Neural progenitor cell (in vitro differentiated cells): ENCODE data around the gene PLCB1. TPM values are rescaled to one million over a fixed set of nuclear protein-coding genes. Genes with fewer than 3 reads are reported as not detected.

Experiments
- DNase-seq: peaks from one replicate; pipeline ENCODE4 v3.0.0-alpha.2; 2016; ENCODE audit warnings: low spot score
- H2AFZ ChIP-seq: fragments of 200-600 bp; sonication (generic); replicated peaks from 2 replicates; pipeline ENCODE4 v1.6.1; 2016; ENCODE audit warnings: antibody characterized with exemption
- H3F3A ChIP-seq: fragments of 200-600 bp; sonication (generic); 2 replicates; pipeline ENCODE4 v1.6.1; 2016; ENCODE audit warnings: antibody characterized with exemption, low read depth
- H3K27ac ChIP-seq: fragments of 200-600 bp; sonication (generic); 2 replicates; pipeline ENCODE4 v1.5.1; 2016; ENCODE audit warnings: mild to moderate bottlenecking
- H3K27me3 ChIP-seq: fragments of 200-600 bp; sonication (generic); 2 replicates; pipeline ENCODE4 v1.6.1; 2016; ENCODE audit warnings: mild to moderate bottlenecking, moderate library complexity
- H3K36me3 ChIP-seq: fragments of 200-600 bp; sonication (generic); 2 replicates; pipeline ENCODE4 v1.5.1; 2016
- H3K4me1 ChIP-seq: fragments of 200-600 bp; sonication (generic); 2 replicates; pipeline ENCODE4 v1.6.1; 2016; ENCODE audit warnings: mixed run types
- H3K4me2 ChIP-seq: fragments of 200-600 bp; sonication (generic); 2 replicates; pipeline ENCODE4 v1.6.1; 2016
- H3K4me3 ChIP-seq: fragments of 200-600 bp; sonication (generic); 2 replicates; pipeline ENCODE4 v1.5.1; 2016
- H3K79me2 ChIP-seq: fragments of 200-600 bp; sonication (generic); 2 replicates; pipeline ENCODE4 v1.6.1; 2016; ENCODE audit warnings: low read depth
- H3K9ac ChIP-seq: fragments of 200-600 bp; sonication (generic); 2 replicates; pipeline ENCODE4 v1.6.1; 2016
- H3K9me3 ChIP-seq: fragments of 200-600 bp; sonication (generic); 2 replicates; pipeline ENCODE4 v1.5.1; 2016; ENCODE audit warnings: low read depth
- H4K20me1 ChIP-seq: fragments of 200-600 bp; sonication (generic); 2 replicates; pipeline ENCODE4 v1.6.1; 2016; ENCODE audit warnings: low read depth
- H3K27ac Mint-ChIP-seq: 3 replicates; pipeline ENCODE4 v1.8.0; 2021; ENCODE audit warnings: mixed read lengths
- H3K27me3 Mint-ChIP-seq: 2 replicates; pipeline ENCODE4 v1.8.0; 2022; ENCODE audit warnings: low read depth, mild to moderate bottlenecking, inconsistent platforms, moderate library complexity, mixed read lengths; ENCODE audit not compliant: insufficient read depth
- H3K36me3 Mint-ChIP-seq: 3 replicates; pipeline ENCODE4 v1.8.0; 2021; ENCODE audit warnings: mixed read lengths
- H3K4me1 Mint-ChIP-seq: 3 replicates; pipeline ENCODE4 v1.8.0; 2021; ENCODE audit warnings: mixed read lengths
- H3K4me3 Mint-ChIP-seq: 3 replicates; pipeline ENCODE4 v1.8.0; 2021; ENCODE audit warnings: mild to moderate bottlenecking, moderate library complexity, mixed read lengths
- H3K9me3 Mint-ChIP-seq: 3 replicates; pipeline ENCODE4 v1.8.0; 2020; ENCODE audit warnings: mixed read lengths
- EZH2 ChIP-seq: fragments of 200-600 bp; sonication (generic); IDR thresholded peaks from 2 replicates; pipeline ENCODE4 v1.6.1; 2017; ENCODE audit warnings: antibody characterized with exemption, mild to moderate bottlenecking, moderate library complexity
- EZH2phosphoT487 ChIP-seq: fragments of 200-600 bp; sonication (generic); IDR thresholded peaks from 2 replicates; pipeline ENCODE4 v1.6.1; 2017; ENCODE audit warnings: antibody characterized with exemption
- total RNA-seq: library from RNA; depleted of rRNA; stranded (reverse); fragments of >200 nt; gene quantifications from 2 replicates; pipeline ENCODE4 v1.2.3, GENCODE V29; 2015; ENCODE audit warnings: low replicate concordance
- TF ChIP-seq, protein P1 (sequence below): fragments of 200-600 bp; sonication (generic); IDR thresholded peaks from 2 replicates; pipeline ENCODE4 v1.5.1; 2017; ENCODE audit warnings: antibody characterized with exemption, mild to moderate bottlenecking

PLCB1 gene
- total RNA-seq, 1 donor from 2014 or later = 30.2 TPM

DNA sequence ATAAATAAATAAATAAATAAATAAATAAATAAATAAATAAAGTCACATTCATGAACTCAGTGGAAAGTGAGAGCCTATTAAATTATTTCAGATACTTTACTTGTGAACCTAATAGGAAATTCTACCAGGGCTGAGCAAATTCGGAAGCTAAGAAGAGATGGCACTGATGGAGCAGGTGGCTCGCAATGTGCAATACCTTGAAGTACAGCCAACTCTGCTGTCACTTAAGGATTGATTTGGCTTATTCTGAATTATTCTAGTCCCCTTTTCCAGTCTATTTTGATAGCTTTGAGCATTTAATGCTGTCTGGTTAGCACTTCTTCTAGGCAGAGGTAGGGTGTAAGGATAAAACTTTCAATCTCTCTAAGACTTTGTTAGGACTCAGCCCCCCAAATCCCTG is 541.0 kb downstream of the PLCB1 start:
- H3K9me3 Mint-ChIP-seq = no peaks in the 10 kb centered on the region
- H3K4me1 ChIP-seq = no peaks in the 10 kb centered on the region
- H3F3A ChIP-seq = no peaks in the 10 kb centered on the region
- H2AFZ ChIP-seq = no peak overlapping the region
- H3K27me3 Mint-ChIP-seq = no peaks in the 10 kb centered on the region
- TF ChIP-seq EZH2 (no peak), EZH2phosphoT487 (no peak)
- TF ChIP-seq, protein P1, sequence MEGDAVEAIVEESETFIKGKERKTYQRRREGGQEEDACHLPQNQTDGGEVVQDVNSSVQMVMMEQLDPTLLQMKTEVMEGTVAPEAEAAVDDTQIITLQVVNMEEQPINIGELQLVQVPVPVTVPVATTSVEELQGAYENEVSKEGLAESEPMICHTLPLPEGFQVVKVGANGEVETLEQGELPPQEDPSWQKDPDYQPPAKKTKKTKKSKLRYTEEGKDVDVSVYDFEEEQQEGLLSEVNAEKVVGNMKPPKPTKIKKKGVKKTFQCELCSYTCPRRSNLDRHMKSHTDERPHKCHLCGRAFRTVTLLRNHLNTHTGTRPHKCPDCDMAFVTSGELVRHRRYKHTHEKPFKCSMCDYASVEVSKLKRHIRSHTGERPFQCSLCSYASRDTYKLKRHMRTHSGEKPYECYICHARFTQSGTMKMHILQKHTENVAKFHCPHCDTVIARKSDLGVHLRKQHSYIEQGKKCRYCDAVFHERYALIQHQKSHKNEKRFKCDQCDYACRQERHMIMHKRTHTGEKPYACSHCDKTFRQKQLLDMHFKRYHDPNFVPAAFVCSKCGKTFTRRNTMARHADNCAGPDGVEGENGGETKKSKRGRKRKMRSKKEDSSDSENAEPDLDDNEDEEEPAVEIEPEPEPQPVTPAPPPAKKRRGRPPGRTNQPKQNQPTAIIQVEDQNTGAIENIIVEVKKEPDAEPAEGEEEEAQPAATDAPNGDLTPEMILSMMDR = no peak
- no peaks in the 10 kb centered on the region for H4K20me1 ChIP-seq
- no peaks in the 10 kb centered on the region for H3K27me3 ChIP-seq
- no peaks in the 10 kb centered on the region for H3K79me2 ChIP-seq
- H3K36me3 Mint-ChIP-seq = no peaks in the 10 kb centered on the region
- no peak overlapping the region for H3K4me2 ChIP-seq
- H3K36me3 ChIP-seq = no peaks in the 10 kb centered on the region
- H3K4me3 ChIP-seq = no peak overlapping the region
- no peak overlapping the region for H3K9ac ChIP-seq
- DNase-seq = no peak
- H3K4me1 Mint-ChIP-seq = peaks cover 5% of the 10 kb centered on the region
- H3K9me3 ChIP-seq = no peaks in the 10 kb centered on the region
- no peak overlapping the region for H3K27ac Mint-ChIP-seq
- no peak overlapping the region for H3K27ac ChIP-seq
- H3K4me3 Mint-ChIP-seq = no peak overlapping the region

DNA sequence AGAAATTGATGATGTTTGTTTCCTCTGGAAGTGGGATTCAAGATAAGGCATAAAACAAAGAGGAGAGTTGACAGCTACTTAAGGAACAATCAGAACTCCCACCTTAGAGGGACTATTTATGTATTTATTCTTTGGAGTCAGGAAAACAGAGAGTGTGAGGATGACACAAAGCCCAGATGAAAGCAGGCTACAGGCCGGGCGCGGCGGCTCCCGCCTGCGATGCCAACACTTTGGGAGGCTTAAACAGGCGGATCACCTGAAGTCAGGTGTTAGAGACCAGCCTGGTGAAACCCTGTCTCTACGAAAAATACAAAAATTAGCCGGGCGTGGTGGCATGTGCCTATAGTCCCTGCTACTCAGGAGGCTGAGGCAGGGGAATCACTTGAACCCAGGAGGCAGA is 543.8 kb downstream of the PLCB1 start:
- no peak overlapping the region for H3K4me3 ChIP-seq
- no peak overlapping the region for H3K9ac ChIP-seq
- no peak overlapping the region for H3K27ac ChIP-seq
- TF ChIP-seq, protein P1 = no peak
- TF ChIP-seq EZH2phosphoT487 = no peak
- no peak for TF ChIP-seq EZH2
- Mint-ChIP-seq H3K4me3 (no peak overlapping the region), H3K9me3 (no peaks in the 10 kb centered on the region), H3K27me3 (no peaks in the 10 kb centered on the region), H3K27ac (no peak overlapping the region), H3K36me3 (no peaks in the 10 kb centered on the region), H3K4me1 (peaks cover 5% of the 10 kb centered on the region)
- no peaks in the 10 kb centered on the region for H3F3A ChIP-seq
- H3K36me3 ChIP-seq = no peaks in the 10 kb centered on the region
- DNase-seq = no peak
- H3K27me3 ChIP-seq = no peaks in the 10 kb centered on the region
- H3K4me1 ChIP-seq = no peaks in the 10 kb centered on the region
- H3K9me3 ChIP-seq = no peaks in the 10 kb centered on the region
- H3K79me2 ChIP-seq = no peaks in the 10 kb centered on the region
- no peak overlapping the region for H2AFZ ChIP-seq
- no peak overlapping the region for H3K4me2 ChIP-seq
- no peaks in the 10 kb centered on the region for H4K20me1 ChIP-seq

DNA sequence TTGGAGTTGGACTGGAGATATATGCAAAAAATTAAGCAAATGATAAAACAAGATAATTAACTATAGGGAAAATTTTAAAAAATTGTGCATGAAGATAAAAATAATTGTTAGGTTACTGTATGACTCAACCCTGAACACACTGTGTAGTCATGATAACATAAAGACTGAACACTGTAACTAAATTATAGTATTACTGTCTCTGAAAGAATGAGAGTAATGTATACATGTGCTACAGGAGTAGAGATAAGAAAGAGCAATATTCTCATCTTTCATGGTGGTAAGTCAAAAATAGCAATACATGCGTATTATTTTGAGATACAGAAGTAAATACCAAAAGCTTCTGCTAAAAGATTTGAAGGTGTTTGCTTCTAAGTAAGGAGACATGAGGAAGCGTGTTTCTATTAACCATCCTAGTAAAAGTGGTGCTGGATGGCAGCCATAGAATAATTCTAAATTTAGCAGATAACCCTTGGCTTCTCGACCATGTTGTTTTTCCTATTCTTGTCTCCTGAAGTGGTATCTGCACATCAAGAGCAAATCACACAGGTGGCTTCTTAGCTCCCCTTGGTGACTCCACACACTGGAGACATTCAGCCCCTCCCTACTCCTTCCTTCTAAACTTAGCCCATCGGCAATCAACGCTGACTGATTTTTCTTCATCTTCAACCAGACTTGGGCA is 546.2 kb downstream of the PLCB1 start:
- Mint-ChIP-seq H3K9me3 (no peaks in the 10 kb centered on the region), H3K27me3 (no peaks in the 10 kb centered on the region), H3K36me3 (no peaks in the 10 kb centered on the region), H3K4me1 (no peaks in the 10 kb centered on the region), H3K27ac (no peak overlapping the region), H3K4me3 (no peak overlapping the region)
- no peak for DNase-seq
- no peaks in the 10 kb centered on the region for H4K20me1 ChIP-seq
- H3K4me3 ChIP-seq = no peak overlapping the region
- TF ChIP-seq EZH2phosphoT487 (no peak), EZH2 (no peak)
- TF ChIP-seq, protein P1 = no peak
- H3K9me3 ChIP-seq = no peaks in the 10 kb centered on the region
- no peak overlapping the region for H3K4me2 ChIP-seq
- H3K4me1 ChIP-seq = no peaks in the 10 kb centered on the region
- no peaks in the 10 kb centered on the region for H3F3A ChIP-seq
- no peak overlapping the region for H2AFZ ChIP-seq
- H3K9ac ChIP-seq = no peak overlapping the region
- no peaks in the 10 kb centered on the region for H3K79me2 ChIP-seq
- no peaks in the 10 kb centered on the region for H3K27me3 ChIP-seq
- no peak overlapping the region for H3K27ac ChIP-seq
- no peaks in the 10 kb centered on the region for H3K36me3 ChIP-seq
